ENCODE data around the gene TBXA2R.

- TF ChIP-seq EZH2 (IDR thresholded peaks at IDR 0.05; ENCODE audit: insufficient read depth, poor library complexity, severe bottlenecking), result no peak
- no peak for TF ChIP-seq EZH2phosphoT487 (IDR thresholded peaks at IDR 0.05; ENCODE audit: insufficient read depth, low read depth)
Observed at GRCh38 chr19:3570606-3571011, 36.1 kb downstream of the TBXA2R start.
